SIG-M5 (cell line): Measurements from ENCODE around the gene COL1A1.

Experiments used
- DNase-seq: peaks from one replicate; lab custom pipeline; 2025; lab: John Stamatoyannopoulos, UW

The COL1A1 gene

DNA sequence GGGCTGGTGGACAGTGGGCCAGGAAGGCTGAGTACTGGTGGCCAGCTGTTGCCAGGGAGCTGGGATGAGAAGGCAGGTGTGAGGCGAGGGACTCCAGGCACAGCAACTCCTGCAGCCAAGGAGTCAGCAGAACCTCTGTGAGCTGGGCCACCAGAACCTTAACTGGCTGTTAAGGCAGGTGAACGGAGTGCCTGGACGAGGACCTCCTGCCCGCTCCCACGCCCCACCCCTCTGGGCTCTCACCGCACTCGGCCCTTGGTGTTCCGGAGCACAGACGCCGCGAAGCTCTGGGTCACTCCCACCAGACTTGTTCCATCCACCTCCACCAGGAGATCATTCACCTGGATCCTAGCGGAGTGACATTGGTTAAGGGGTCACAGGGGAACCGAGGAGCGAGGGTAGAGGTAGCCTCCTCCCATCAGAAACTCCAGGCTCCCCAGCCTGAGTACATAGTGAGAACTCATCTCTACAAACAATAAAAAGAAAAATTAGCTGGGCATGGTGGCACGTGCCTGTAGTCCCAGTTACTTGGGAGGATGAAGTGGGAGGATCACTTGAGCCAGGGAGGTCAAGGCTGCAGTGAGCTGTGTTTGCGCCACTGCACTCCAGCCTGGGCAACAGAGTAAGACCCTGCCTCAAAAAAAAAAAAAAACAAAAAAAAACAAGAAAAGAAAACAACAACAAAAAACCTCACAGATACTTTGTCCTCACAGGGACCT, 60.2 kb downstream of the COL1A1 start:
- no peak for DNase-seq

DNA sequence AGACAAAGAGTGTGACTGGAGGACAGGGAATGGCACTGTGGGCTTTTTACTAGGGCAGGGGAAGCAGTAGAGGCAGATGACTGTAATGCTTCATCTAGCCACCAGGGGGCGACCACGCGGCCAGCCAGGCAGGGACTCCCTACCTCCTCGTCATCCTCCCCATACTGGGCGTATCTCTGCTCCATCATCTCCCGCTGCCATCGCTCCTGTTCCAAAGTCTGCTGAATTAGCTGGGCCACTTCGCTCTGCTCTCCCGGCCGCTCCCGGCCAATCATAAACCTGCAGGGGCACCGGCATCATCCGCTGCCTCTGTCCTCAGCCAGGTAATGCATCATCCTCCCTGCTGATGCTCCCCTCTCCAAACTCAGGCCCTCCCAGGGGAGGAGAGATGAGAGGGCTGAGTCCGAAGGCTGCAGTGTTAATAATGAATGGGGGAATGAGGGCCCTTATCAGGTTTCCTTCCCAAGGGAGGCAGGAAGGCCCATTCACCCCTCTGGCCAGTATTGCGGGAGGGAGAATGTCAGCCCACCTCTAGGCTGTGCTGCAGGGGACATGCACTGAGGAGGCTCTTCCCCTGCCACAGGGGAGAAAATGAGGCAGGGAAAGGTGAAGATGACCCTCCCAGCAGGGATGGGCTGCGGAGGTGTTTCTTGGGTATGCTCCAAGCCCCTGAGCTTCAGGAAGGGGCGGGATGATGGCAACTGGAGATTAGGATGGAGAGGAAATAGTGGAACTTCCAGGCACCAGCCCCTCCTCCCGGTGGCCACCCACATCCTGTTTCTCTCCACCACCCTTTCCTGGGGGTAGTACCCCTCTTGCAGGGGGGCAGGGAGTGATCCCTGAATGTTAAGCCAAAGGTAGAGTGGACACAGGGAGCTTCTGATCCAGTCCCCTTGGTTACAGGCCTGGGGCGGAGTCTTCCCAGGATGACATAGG, 61.2 kb downstream of the COL1A1 start:
- no peak for DNase-seq

GRCh38 chr17:50139185-50139783, 62.1 kb downstream of the COL1A1 start:
- DNase-seq: no peak

DNA sequence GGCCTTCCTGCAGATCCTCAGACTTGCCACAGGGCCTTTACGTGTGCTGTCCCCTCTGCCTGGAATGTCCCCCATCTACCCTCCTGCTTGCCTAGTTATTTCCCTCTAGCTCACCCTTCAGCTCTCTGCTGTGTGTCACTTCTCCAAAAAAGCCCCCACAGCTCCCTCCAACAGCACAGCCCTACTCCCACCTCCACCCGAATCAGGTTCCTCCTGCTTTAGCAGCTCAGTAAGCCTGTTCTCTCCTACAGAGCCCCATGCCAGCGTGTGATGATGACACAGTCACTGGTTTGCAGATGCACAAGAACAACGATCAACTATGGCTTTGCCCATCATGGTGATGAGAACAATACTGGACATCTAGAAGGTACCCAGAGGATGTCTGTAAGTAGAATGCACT, 64.4 kb downstream of the COL1A1 start:
- no peak for DNase-seq

DNA sequence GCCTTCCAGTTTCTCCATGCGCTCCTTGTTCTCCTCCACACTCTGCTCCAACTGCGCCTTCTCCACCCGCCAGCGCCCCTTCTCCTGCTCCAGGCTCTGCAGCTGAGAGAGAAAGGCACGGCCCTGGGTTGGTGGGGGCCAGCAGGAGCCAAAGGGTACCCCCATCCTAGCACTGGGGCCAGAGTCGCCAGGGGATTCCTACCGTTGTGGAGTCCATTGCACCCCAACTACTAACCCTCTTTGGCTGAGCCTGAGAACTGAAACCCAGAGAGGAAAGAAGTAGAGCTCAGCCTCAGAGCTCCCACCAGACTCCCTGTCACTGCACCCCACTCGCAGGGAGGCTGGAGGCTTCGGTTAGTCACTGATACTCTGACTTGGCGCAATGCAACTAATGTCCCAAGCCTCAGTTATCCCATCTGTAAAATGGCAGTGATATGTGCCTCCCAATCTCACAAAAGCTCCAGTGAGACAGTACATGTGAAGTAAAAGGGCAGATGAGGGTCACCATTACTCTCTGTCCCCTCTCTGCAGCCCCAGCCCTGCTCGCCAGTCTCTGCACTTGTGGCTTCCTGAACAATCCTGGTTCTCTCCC, 65.2 kb downstream of the COL1A1 start:
- no peak for DNase-seq

DNA sequence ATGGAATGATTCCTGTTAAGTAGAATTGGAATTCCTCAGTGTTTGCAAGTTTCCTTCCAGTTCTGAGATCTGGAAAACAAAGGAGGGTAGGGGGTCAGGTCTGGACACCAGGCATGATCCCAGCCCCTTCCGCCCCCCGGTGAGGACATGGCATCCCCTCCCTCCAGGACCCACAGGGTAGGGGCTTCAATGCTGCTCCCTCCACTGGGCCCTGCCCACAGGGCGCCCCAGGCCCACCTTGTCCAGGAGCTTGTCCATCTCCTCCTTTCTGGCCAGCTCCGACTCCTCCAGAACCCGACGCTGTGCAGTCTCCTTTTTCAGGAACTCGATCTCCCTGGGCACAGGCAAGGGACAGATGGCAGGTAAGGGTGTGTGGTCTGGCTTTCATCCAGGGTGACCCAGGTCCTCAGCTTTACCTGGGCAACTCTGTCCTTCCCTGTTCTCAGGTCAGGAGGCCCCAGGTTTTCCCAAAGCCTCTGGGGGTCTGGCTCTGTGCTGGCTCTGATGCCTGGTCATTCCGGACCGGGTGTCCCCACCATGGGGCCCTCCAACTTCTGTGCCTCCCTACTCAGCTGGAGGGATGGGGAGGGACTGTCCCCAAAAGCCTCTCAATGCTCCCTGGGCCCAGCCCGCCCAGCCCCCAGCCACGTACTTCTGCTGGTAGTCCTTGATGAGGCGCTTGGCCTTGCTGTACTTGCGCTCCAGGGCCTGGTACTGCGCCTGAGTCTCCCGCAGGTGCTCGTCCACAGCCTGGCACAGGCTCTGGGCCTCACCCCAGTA, 65.9 kb downstream of the COL1A1 start:
- no peak for DNase-seq

GRCh38 chr17:50134206-50135110, 67.0 kb downstream of the COL1A1 start:
- no peak for DNase-seq

GRCh38 chr17:50133769-50134099, 67.7 kb downstream of the COL1A1 start:
- no peak for DNase-seq
